Measurements from ENCODE around the gene SGIP1. TPM values are rescaled to one million over a fixed set of nuclear protein-coding genes. Genes with fewer than 3 reads are reported as not detected.

Gene SGIP1
- total and polyA plus RNA-seq, 2 of the 8 experiments (the other 6 are each of a cell fraction or from before 2014, with no cell fraction given) = 1.4 to 2.1 TPM

DNA sequence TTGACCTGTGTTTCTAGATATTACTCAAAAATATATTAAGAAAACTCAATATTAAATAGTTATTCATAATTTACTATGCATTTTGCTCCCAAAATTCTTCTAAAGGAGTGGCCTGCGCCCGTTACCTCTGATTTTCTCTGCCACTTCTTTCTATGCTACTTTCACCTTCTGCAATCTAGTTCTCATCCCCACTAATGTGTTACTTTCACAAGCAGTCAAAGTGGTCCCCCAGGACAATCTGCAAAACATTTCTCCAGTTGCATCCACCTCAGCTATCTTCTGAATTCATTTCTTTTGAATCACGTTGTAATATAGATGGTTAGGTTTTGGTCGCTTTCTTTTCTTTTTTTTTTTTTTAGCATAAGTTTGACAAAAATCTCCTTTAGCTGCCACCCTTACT, 253.7 kb downstream of the SGIP1 start:
- H3K27me3 ChIP-seq (replicated peaks in 1 of 4; ENCODE audit: control insufficient read depth in 3 of 4, extremely low read depth in 1 of 4, insufficient read depth in 3 of 4, low read length in 3 of 4) = no peaks in the 10 kb centered on the region
- no peak overlapping the region for H2BK120ac ChIP-seq (replicated peaks; ENCODE audit: low read depth, low read length)
- CTCF ChIA-PET (ENCODE audit: partially characterized antibody) = interaction anchor here (0.6 kb wide), 1 partner anchor 35 kb away, joined by 3 read pairs; the partner anchor contains the start of gene DYNLT5
- H3K18ac ChIP-seq (ENCODE audit: extremely low read depth, low read length) = no peak overlapping the region
- no peak overlapping the region for H2BK15ac ChIP-seq (ENCODE audit: low read length)
- no peak overlapping the region for H2AK5ac ChIP-seq (ENCODE audit: low read depth, low read length)
- H4K5ac ChIP-seq (ENCODE audit: insufficient read length, low read depth, low read length) = no peak overlapping the region
- no peak overlapping the region for H3K14ac ChIP-seq (ENCODE audit: insufficient read length)
- H3K27ac ChIP-seq (ENCODE audit: low read depth, low read length) = no peak overlapping the region
- no peaks in the 10 kb centered on the region for H3K79me1 ChIP-seq (ENCODE audit: low read depth, low read length)
- no peak overlapping the region for H2BK20ac ChIP-seq (ENCODE audit: low read length)
- H3K4me2 ChIP-seq (ENCODE audit: insufficient read depth in 1 of 2, low read depth in 2 of 2, low read length in 2 of 2) = no peak overlapping the region
- H3K4ac ChIP-seq (replicated peaks; ENCODE audit: insufficient read length, low read depth, low read length) = no peak overlapping the region
- POLR2A ChIA-PET (ENCODE audit: partially characterized antibody) = no interaction called here
- H3K79me2 ChIP-seq (ENCODE audit: control insufficient read depth in 1 of 2, insufficient read depth in 2 of 2, low read length in 2 of 2) = no peaks in the 10 kb centered on the region
- H4K20me1 ChIP-seq (replicated peaks in 1 of 2; ENCODE audit: control insufficient read depth in 1 of 2, insufficient read depth in 2 of 2, low read length in 2 of 2) = no peaks in the 10 kb centered on the region
- H3K23me2 ChIP-seq (ENCODE audit: low read depth, low read length) = no peaks in the 10 kb centered on the region
- no peaks in the 10 kb centered on the region for H3K4me1 ChIP-seq (replicated peaks in 1 of 4; ENCODE audit: control insufficient read depth in 3 of 4, insufficient read depth in 4 of 4, low read length in 3 of 4)
- no peak overlapping the region for H2BK5ac ChIP-seq (ENCODE audit: low read depth, low read length)
- no peak overlapping the region for H4K8ac ChIP-seq (ENCODE audit: extremely low read depth, insufficient read depth, low read length)
- FAIRE-seq = no peak
- no peak overlapping the region for H3K56ac ChIP-seq (replicated peaks; ENCODE audit: insufficient read length, low read depth, low read length)
- no peak overlapping the region for H3K4me3 ChIP-seq (ENCODE audit: extremely low read depth in 1 of 4, insufficient read depth in 2 of 4, low read depth in 3 of 4, low read length in 4 of 4)
- H3K36me3 ChIP-seq (ENCODE audit: control insufficient read depth in 2 of 4, insufficient read depth in 4 of 4, low read length in 3 of 4) = no peaks in the 10 kb centered on the region
- H3K9ac ChIP-seq (replicated peaks in 1 of 4; ENCODE audit: extremely low read depth in 1 of 4, low read depth in 3 of 4, low read length in 3 of 4) = no peak overlapping the region
- no peak overlapping the region for H2AFZ ChIP-seq (ENCODE audit: low read length)
- H3K9me3 ChIP-seq (ENCODE audit: insufficient read depth in 2 of 2, low read depth in 1 of 2, low read length in 1 of 2) = no peaks in the 10 kb centered on the region
- no peak for DNase-seq (ENCODE audit: low read depth in 1 of 2, low spot score in 2 of 2)
- WGBS, 2 experiments (ENCODE audit: extremely low coverage in 1 of 2, insufficient coverage in 1 of 2, insufficient read length in 1 of 2, insufficient replicate concordance in 2 of 2, low coverage in 1 of 2, low lambda C conversion rate in 2 of 2, missing lambda C conversion rate in 1 of 2) = 85% methylated on average over 4 of the region's 4 CpGs; no CpG with 5 or more reads in 1 of the 2 experiments
- no peak overlapping the region for H4K91ac ChIP-seq (replicated peaks; ENCODE audit: insufficient read length, low read length)
- H3K23ac ChIP-seq (ENCODE audit: insufficient read length) = no peak overlapping the region
- H2BK12ac ChIP-seq (ENCODE audit: low read depth, low read length) = no peak overlapping the region
- TF ChIP-seq TAF7 (optimal IDR thresholded peaks at IDR 0.05; ENCODE audit: borderline replicate concordance, low read depth, low read length) (no peak), POLR2A (IDR thresholded peaks at IDR 0.05; ENCODE audit: control extremely low read depth in 1 of 2, low read depth in 2 of 2, low read length in 2 of 2) (no peak), KDM4A (IDR thresholded peaks at IDR 0.05; ENCODE audit: low read depth, low read length, severe bottlenecking) (no peak)
